K562 (cell line): ENCODE results near the gene F12. TPM values are rescaled to one million over a fixed set of nuclear protein-coding genes. Genes with fewer than 3 reads are reported as not detected.

Experiments used
- ATAC-seq: fragments of 200-7000 bp; cut with Tn5 transposase; 3 replicates; pipeline ENCODE4 v1.9.1; 2020; ENCODE audit warnings: moderate library complexity
- BruUV-seq: library from RNA; stranded (reverse); fragments of 400-500 nt; replicated peaks from 2 replicates; lab custom pipeline; 2021; lab: Mats Ljungman, UMichigan
- CTCF ChIA-PET: fragments of 300-600 bp; formaldehyde crosslinking; extraction: SDS; loops from one replicate; lab custom pipeline; 2021; ENCODE audit warnings: low intra/inter-chr PET ratio; lab: Yijun Ruan, JAX
- POLR2A ChIA-PET: fragments of 300-600, 350-650 bp; sonication (Branson Sonifier 250); formaldehyde crosslinking; extraction: SDS; loops from one replicate; lab custom pipeline; 2021; ENCODE audit warnings: antibody characterized with exemption, inconsistent platforms; lab: Yijun Ruan, JAX
- DNase-seq, 4 experiments: peaks; one replicate each; pipeline versions ENCODE4 v3.0.0 to v3.0.0-alpha.2; 2011 to 2018; ENCODE audit warnings: low spot score in 3 of 4, mixed read lengths in 3 of 4; ENCODE audit errors: extremely low read depth in 1 of 4
- FAIRE-seq: peaks from 2 replicates; lab custom pipeline; 2011; peaks lifted over from hg19 to GRCh38; lab: Jason Lieb, UNC
- H2AFZ ChIP-seq: 2 replicates; pipeline ENCODE4 v1.6.0; 2011; ENCODE audit warnings: low read depth, low read length, control low read depth, inconsistent platforms
- H3K27ac ChIP-seq: fragments of 200-600 bp; 3 replicates; pipeline ENCODE4 v1.8.0; 2011; ENCODE audit warnings: low read depth, mild to moderate bottlenecking, control low read depth, inconsistent platforms, low read length, moderate library complexity, mixed read lengths; ENCODE audit errors: extremely low read depth
- H3K27me3 ChIP-seq, 2 experiments: fragments of 300-600 bp in 1 of 2; 2 replicates in 1 of 2; 3 replicates in 1 of 2; pipeline versions ENCODE4 v1.6.0 to v1.8.0; 2011; ENCODE audit warnings: inconsistent platforms in 2 of 2, low read length in 2 of 2, mild to moderate bottlenecking in 1 of 2, mixed read lengths in 1 of 2, moderate library complexity in 1 of 2; ENCODE audit not compliant: control insufficient read depth in 2 of 2, insufficient read depth in 2 of 2
- H3K36me3 ChIP-seq: fragments of 300-600 bp; 3 replicates; pipeline ENCODE4 v1.8.0; 2011; ENCODE audit warnings: mild to moderate bottlenecking, low read length, inconsistent platforms; ENCODE audit not compliant: control insufficient read depth, insufficient read depth
- H3K4me1 ChIP-seq, 2 experiments: fragments of 200-600 bp in 1 of 2; replicated peaks in 1 of 2; 2 replicates in 1 of 2; 3 replicates in 1 of 2; pipeline versions ENCODE4 v1.5.1 to v1.8.0; 2011; ENCODE audit warnings: inconsistent platforms in 2 of 2, low read length in 2 of 2, mild to moderate bottlenecking in 1 of 2, mixed read lengths in 1 of 2, moderate library complexity in 1 of 2; ENCODE audit not compliant: control insufficient read depth in 2 of 2, insufficient read depth in 2 of 2
- H3K4me2 ChIP-seq: 2 replicates; pipeline ENCODE4 v1.6.1; 2011; ENCODE audit warnings: low read length, control low read depth, inconsistent platforms, mixed read lengths; ENCODE audit not compliant: insufficient read depth
- H3K4me3 ChIP-seq: fragments of 200-600 bp; sonication (generic), shearing (Covaris generic); 2 replicates; pipeline ENCODE4 v1.5.1; 2016; ENCODE audit warnings: control low read depth, inconsistent platforms
- H3K79me2 ChIP-seq: fragments of 200-600 bp; 3 replicates; pipeline ENCODE4 v1.8.0; 2011; ENCODE audit warnings: low read length, inconsistent platforms; ENCODE audit not compliant: control insufficient read depth, insufficient read depth
- H3K9ac ChIP-seq, 2 experiments: 2 replicates each; pipeline versions ENCODE4 v1.6.0 to v1.6.1; 2011; ENCODE audit warnings: low read depth in 2 of 2, low read length in 2 of 2, control low read depth in 1 of 2, inconsistent platforms in 1 of 2, mild to moderate bottlenecking in 1 of 2, mixed read lengths in 1 of 2; ENCODE audit not compliant: insufficient read depth in 1 of 2
- H3K9me1 ChIP-seq: one replicate; pipeline ENCODE4 v1.6.0; 2011; ENCODE audit warnings: inconsistent platforms, mild to moderate bottlenecking, low read length, moderate library complexity; ENCODE audit not compliant: control insufficient read depth, insufficient read depth
- H3K9me3 ChIP-seq: replicated peaks from 2 replicates; pipeline ENCODE4 v1.5.1; 2011; ENCODE audit warnings: low read depth, low read length, inconsistent platforms; ENCODE audit not compliant: control insufficient read depth, insufficient read depth
- H4K20me1 ChIP-seq: replicated peaks from 2 replicates; pipeline ENCODE4 v1.6.1; 2011; ENCODE audit warnings: low read length, inconsistent platforms, mixed read lengths; ENCODE audit not compliant: control insufficient read depth, insufficient read depth
- CHAMP1 ChIP-seq: fragments of 450-650 bp; IDR thresholded peaks from 2 replicates; pipeline ENCODE4 v1.6.1; 2016; ENCODE audit warnings: mild to moderate bottlenecking
- HNRNPUL1 ChIP-seq: fragments of 200-400 bp; formaldehyde crosslinking; IDR thresholded peaks from 2 replicates; pipeline ENCODE4 v1.6.1; 2017; ENCODE audit warnings: low read length
- KAT8 ChIP-seq: fragments of 450-650 bp; IDR thresholded peaks from 2 replicates; pipeline ENCODE4 v1.6.1; 2016; ENCODE audit warnings: low read depth, mild to moderate bottlenecking
- PHF8 ChIP-seq: fragments of 200-600 bp; sonication (generic); IDR thresholded peaks from 2 replicates; pipeline ENCODE4 v1.6.1; 2012; ENCODE audit warnings: mixed run types, mild to moderate bottlenecking, inconsistent platforms, low read length, moderate library complexity, borderline replicate concordance
- RNF219 ChIP-seq: fragments of 250-450 bp; sonication (Bioruptor Pico); IDR thresholded peaks from 2 replicates; pipeline ENCODE4 v1.5.0; 2022; ENCODE audit warnings: mild to moderate bottlenecking
- SIRT6 ChIP-seq: IDR thresholded peaks from one replicate; pipeline ENCODE4 v1.6.1; 2012; ENCODE audit warnings: low read depth, mild to moderate bottlenecking, control low read depth, inconsistent platforms, low read length, moderate library complexity
- TFAM ChIP-seq: fragments of 250-450 bp; sonication (Bioruptor Pico); conservative IDR thresholded peaks from 2 replicates; pipeline ENCODE4 v1.5.0; 2021; ENCODE audit warnings: mild to moderate bottlenecking, moderate library complexity
- ZBTB33 ChIP-seq: sonication (generic); formaldehyde crosslinking; IDR thresholded peaks from 2 replicates; pipeline ENCODE4 v1.8.1; 2023; ENCODE audit warnings: mild to moderate bottlenecking, missing genetic modification reagents
- ZNF280B ChIP-seq: fragments of 250-450 bp; sonication (Bioruptor Pico); IDR thresholded peaks from 2 replicates; pipeline ENCODE4 v1.5.1; 2021; ENCODE audit warnings: mild to moderate bottlenecking
- WGBS: fragments of 100-300 bp; shearing (Covaris generic); methylation state at CpG from one replicate; pipeline ENCODE4 v1.1.6; 2016; ENCODE audit warnings: low coverage, mixed read lengths; ENCODE audit not compliant: insufficient coverage; ENCODE audit errors: missing lambda C conversion rate; 5-methylcytosine and 5-hydroxymethylcytosine counted together
- in situ Hi-C: fragments of 300-500 bp; cut with MboI; formaldehyde crosslinking; loops from 4 replicates; pipeline ENCODE4 v1.15.0; 2018; ENCODE audit warnings: inconsistent platforms, mixed read lengths
- intact Hi-C: fragments of 100-400 bp; cut with micrococcal nuclease; formaldehyde crosslinking; loops from 2 replicates; pipeline ENCODE4 v1.14.2; 2022
- polyA plus RNA-seq, 8 experiments: library from polyadenylated mRNA; depleted of rRNA in 4 of 8; stranded (reverse) in 5 of 8; unstranded in 3 of 8; fragments of >200 nt; fragmentation: Nextera tagmentation in 2 of 8; fragmentation: Illumina TruSeq in 1 of 8; extraction: Ambion mirVana in 2 of 8; extraction: Trizol in 1 of 8; gene quantifications; 2 replicates each; pipeline versions ENCODE4 v1.2.1 to v1.2.3, GENCODE V29; 2011 to 2014; ENCODE audit warnings: inconsistent platforms in 1 of 8, missing spikeins in 1 of 8
- total RNA-seq, 7 experiments: library from RNA; depleted of rRNA in 6 of 7; stranded (reverse); fragments of >200 nt in 6 of 7; fragmentation: Illumina TruSeq in 2 of 7; extraction: Trizol in 2 of 7; gene quantifications; 2 replicates each; pipeline versions ENCODE4 v1.2.1 to v1.2.3, GENCODE V29; 2011 to 2021; ENCODE audit warnings: low replicate concordance in 1 of 7

Gene F12
- total and polyA plus RNA-seq, 9 of the 15 experiments (the other 6 are each of a cell fraction or from before 2014, with no cell fraction given): 0.59 to 18.3 (median 3.6) TPM

GRCh38 chr5:177366528-177367322 is 42.6 kb downstream of the F12 start (continued):
- TF ChIP-seq RNF219 (CRISPR knock-in tag) (no peak), PHF8 (peak; percentile 81; the same call in 1 of the 2 replicates), SIRT6 (no peak)
- TF ChIP-seq, all 486 proteins: peak for 91

- Histone ChIP-seq H2AFZ (peak overlapping the region; percentile 93), H4K20me1 (no peaks in the 10 kb centered on the region), H3K4me1 (peaks cover 69 to 87% of the 10 kb centered on the region in 2 experiments), H3K4me3 (peak overlapping the region; percentile 57), H3K36me3 (peaks cover 24% of the 10 kb centered on the region; the same call in 2 of the 3 replicates), H3K9ac (peak overlapping the region; percentile 79 to 95), H3K27ac (peak overlapping the region; percentile 94), H3K9me3 (no peaks in the 10 kb centered on the region), H3K79me2 (peaks cover 24% of the 10 kb centered on the region), H3K4me2 (peak overlapping the region; percentile 89), H3K27me3 (no peaks in the 10 kb centered on the region), H3K9me1 (peaks cover 4% of the 10 kb centered on the region)
- WGBS: 58% methylated on average over 9 of the region's 14 CpGs
- POLR2A ChIA-PET: interaction anchor here (0.6 to 3.0 kb wide), 7 partner anchors 13 to 232 kb away, joined by 3 to 18 read pairs (median 4); partner anchors contain the start of gene LMAN2
- intact Hi-C loops: loop anchor here (10.0 kb wide), 1 partner anchor 251 kb away; no protein-coding TSS in a partner anchor
- DNase-seq (peak in 2 of 4 experiments; percentile 47 to 52), FAIRE-seq (no peak), ATAC-seq (no peak)
- in situ Hi-C loops: no loop called here
- BruUV-seq: no TSS peak
- CTCF ChIA-PET: no interaction called here
- TF ChIP-seq TFAM (CRISPR knock-in tag) (no peak), KAT8 (no peak), CHAMP1 (no peak), HNRNPUL1 (no peak), ZBTB33 (CRISPR knock-in tag) (no peak), ZNF280B (CRISPR knock-in tag) (no peak)
Measured at GRCh38 chr5:177365845-177366527, 43.4 kb downstream of the F12 start.
